GM15510 (cell line): ENCODE measurements around the gene SGMS2.

Experiments used
- POLR2A ChIP-seq: IDR thresholded peaks from 3 replicates; pipeline ENCODE4 v1.6.1; 2011; ENCODE audit warnings: borderline replicate concordance; ENCODE audit not compliant: insufficient read length; ENCODE audit errors: extremely low read depth

The SGMS2 gene

GRCh38 chr4:107824350-107825071 is at the start of gene SGMS2:
Gene SGMS2, plus strand, starts transcription at chr4:107824932. Its CDS starts 70,622 bp downstream, at chr4:107895554.
- no peak for TF ChIP-seq POLR2A

- TF ChIP-seq POLR2A: no peak
These were observed 46.8 kb upstream of the SGMS2 start for GRCh38 chr4:107777890-107778289.

GRCh38 chr4:107778784-107779530 is 45.8 kb upstream of the SGMS2 start:
- no peak for TF ChIP-seq POLR2A

GRCh38 chr4:107780665-107781064 is 44.1 kb upstream of the SGMS2 start:
- TF ChIP-seq POLR2A: no peak

- no peak for TF ChIP-seq POLR2A
These were observed 32.8 kb upstream of the SGMS2 start for GRCh38 chr4:107791902-107792301.

- TF ChIP-seq POLR2A: no peak
These were observed 32.0 kb upstream of the SGMS2 start for GRCh38 chr4:107792711-107793110.

- no peak for TF ChIP-seq POLR2A
These were observed 30.7 kb upstream of the SGMS2 start for GRCh38 chr4:107793996-107794395.

GRCh38 chr4:107799669-107800450 is 24.9 kb upstream of the SGMS2 start:
- no peak for TF ChIP-seq POLR2A

- TF ChIP-seq POLR2A: no peak
These were observed 24.0 kb upstream of the SGMS2 start for GRCh38 chr4:107800706-107801105.

GRCh38 chr4:107801766-107802211 is 22.9 kb upstream of the SGMS2 start:
- no peak for TF ChIP-seq POLR2A

GRCh38 chr4:107804956-107805355 is 19.8 kb upstream of the SGMS2 start:
- no peak for TF ChIP-seq POLR2A

- TF ChIP-seq POLR2A: no peak
These were observed 18.5 kb upstream of the SGMS2 start for GRCh38 chr4:107806196-107806595.

GRCh38 chr4:107808572-107808971 is 16.2 kb upstream of the SGMS2 start:
- no peak for TF ChIP-seq POLR2A

GRCh38 chr4:107809210-107809609 is 15.5 kb upstream of the SGMS2 start:
- no peak for TF ChIP-seq POLR2A

- no peak for TF ChIP-seq POLR2A
These were observed 10.0 kb upstream of the SGMS2 start for GRCh38 chr4:107814758-107815157.
